Heart right ventricle (tissue), 16 donors: Measurements from ENCODE around the gene ANKRD13D. TPM values are rescaled to one million over a fixed set of nuclear protein-coding genes. Genes with fewer than 3 reads are reported as not detected.
A peak's percentile ranks its signal among the peaks of the same experiment; 100 is the strongest.

ENCODE experiments used
- ATAC-seq, 8 donors: fragments of 200-7000 bp; cut with Tn5 transposase; one replicate each; pipeline ENCODE4 v1.9.1; 2020; ENCODE audit warnings: mild to moderate bottlenecking in 8 of 8, moderate library complexity in 8 of 8, moderate number of reproducible peaks in 1 of 8
- DNase-seq, 2 donors: peaks; one replicate each; pipeline ENCODE4 v3.0.0-alpha.2; 2020
- H3K27ac ChIP-seq, 10 donors: fragments of 200-600 bp; sonication (generic) in 2 of 10; one replicate each; pipeline versions ENCODE4 v1.5.0 to v1.8.0; 2020 to 2022; ENCODE audit warnings: mild to moderate bottlenecking in 3 of 10
- H3K27me3 ChIP-seq, 7 donors: fragments of 200-600 bp; one replicate each; pipeline ENCODE4 v1.8.0; 2021 to 2022; ENCODE audit warnings: mild to moderate bottlenecking in 2 of 7
- H3K36me3 ChIP-seq, 9 donors: fragments of 200-600 bp; sonication (generic) in 1 of 9; one replicate each; pipeline versions ENCODE4 v1.5.0 to v1.8.0; 2020 to 2022; ENCODE audit warnings: mild to moderate bottlenecking in 2 of 9
- H3K4me1 ChIP-seq, 9 donors: fragments of 200-600 bp; sonication (generic) in 1 of 9; one replicate each; pipeline versions ENCODE4 v1.5.0 to v1.8.0; 2020 to 2022; ENCODE audit warnings: mild to moderate bottlenecking in 4 of 9
- H3K4me3 ChIP-seq, 10 donors: fragments of 200-600 bp; sonication (generic) in 2 of 10; one replicate each; pipeline versions ENCODE4 v1.5.0 to v1.8.0; 2020 to 2022; ENCODE audit warnings: mild to moderate bottlenecking in 7 of 10, moderate library complexity in 2 of 10
- H3K9me3 ChIP-seq, 11 donors: fragments of 200-600 bp in 10 of 11; sonication (generic) in 2 of 11; one replicate each; pipeline versions ENCODE4 v1.5.0 to v1.8.0; 2013 to 2022; ENCODE audit warnings: mild to moderate bottlenecking in 2 of 11, control low read depth in 1 of 11, moderate library complexity in 1 of 11
- CTCF ChIP-seq, 9 donors: fragments of 200-600 bp; sonication (generic) in 2 of 9; IDR thresholded peaks; one replicate each; pipeline versions ENCODE4 v1.5.0 to v1.8.0; 2021 to 2022; ENCODE audit warnings: antibody characterized with exemption in 9 of 9, mild to moderate bottlenecking in 5 of 9, moderate library complexity in 1 of 9
- WGBS, 2 donors: extraction: QIAGEN DNeasy Blood & Tissue Kit; methylation state at CpG; one replicate each; pipeline ENCODE4 v1.1.7; 2013; ENCODE audit warnings: inconsistent platforms in 1 of 2; 5-methylcytosine and 5-hydroxymethylcytosine counted together
- intact Hi-C, 10 donors: fragments of 100-400 bp; cut with DNase I; formaldehyde crosslinking; loops; one replicate each; pipeline versions ENCODE4 v1.11.1 to v1.14.2; 2022
- polyA plus RNA-seq, 2 donors: library from polyadenylated mRNA; stranded (reverse); fragments of 200-250 nt; gene quantifications; one replicate each; pipeline ENCODE4 v1.2.3, GENCODE V29; 2013
- total RNA-seq, 10 donors: library from RNA; stranded (reverse); fragmentation: NEBNext Ultra II Directional in 3 of 10; extraction: Animal tissue kit (Norgen Biotek cat#: 25700) in 3 of 10; gene quantifications; one replicate each; pipeline versions ENCODE4 v1.2.1 to v1.2.4, GENCODE V29; 2021 to 2023
- donor health status: Arrhythmogenic right ventricular cardiomyopathy.
- donor health status: ischemic (EF 13 %, LVEDD 7.1; RV severe dilation, severe dysfunction).
- donor health status: healthy with polysubstance abuse.
- donor health status: DM: no; HTN: yes; CAD: no.
- donor health status: DM: no; HTN: no; CAD: no.
- donor health status: ischemic (EF 25% LVEDD 6.9; RV normal size, moderate dysfunction).
- donor health status: ischemic (EF 25% LVEDD 5.7; RV mildly dilated, moderate dysfunction).
- donor health status: healthy.
- donor health status: DM: yes; HTN: yes; CAD: no.
- donor health status: Ischemic cardiomyopathy.
- donor health status: ischemic (EF 35%, LVEDD 5.7; RV mildly dilated, moderate dysfunction).
- donor health status: nonischemic (EF 11% LVEDD 7.7; RV severe dilation, severe dysfunction).
- donor health status: DM: yes; HTN: yes; CAD: no.
- donor health status: PGD.
- donor health status: ischemic (EF 29% LVEDD 5.4; RV normal size, mild dysfunction).
- donor health status: nonischemic (EF 23%, LVEDD 6.1; RV moderate dilation, normal function).

The ANKRD13D gene
- total and polyA plus RNA-seq, 12 donors, result 7.9 to 39.4 (median 13.3) TPM

GRCh38 chr11:67277231-67277961, 11.7 kb upstream of the ANKRD13D start:
- H3K4me1 ChIP-seq, result peaks cover 47 to 100% (median 73%) of the 10 kb centered on the region in 9 donors
- peak overlapping the region; percentile 65 to 98 (median 90) for H3K27ac ChIP-seq
- TF ChIP-seq CTCF (IDR thresholded peaks at IDR 0.05), result no peak
- intact Hi-C loops, result no loop called here
- DNase-seq (peak; percentile 90 to 91), ATAC-seq (peak; percentile 79 to 91 (median 88))
- no peaks in the 10 kb centered on the region for H3K9me3 ChIP-seq
- WGBS, 2 donors, result 19 to 21% methylated on average over 24 of the region's 24 CpGs
- H3K27me3 ChIP-seq, result no peaks in the 10 kb centered on the region
- peak overlapping the region in 9 of 10 donors; percentile 16 to 52 (median 42) for H3K4me3 ChIP-seq
- H3K36me3 ChIP-seq, result peaks cover 10 to 70% (median 31%) of the 10 kb centered on the region in 9 donors

- Histone ChIP-seq H3K27me3 (no peaks in the 10 kb centered on the region), H3K27ac (peak overlapping the region; percentile 65 to 98 (median 90)), H3K9me3 (no peaks in the 10 kb centered on the region), H3K4me3 (peak overlapping the region in 7 of 10 donors; percentile 32 to 52 (median 45)), H3K4me1 (peaks cover 40 to 100% (median 64%) of the 10 kb centered on the region in 9 donors), H3K36me3 (peaks cover 10 to 71% (median 40%) of the 10 kb centered on the region in 9 donors)
- DNase-seq (peak in 1 of 2 donors; percentile 17), ATAC-seq (no peak)
- no peak for TF ChIP-seq CTCF (IDR thresholded peaks at IDR 0.05)
- intact Hi-C loops, result no loop called here
- WGBS, 2 donors, result 90 to 93% methylated on average over 14 of the region's 14 CpGs
These were observed 10.8 kb upstream of the ANKRD13D start for GRCh38 chr11:67278135-67278938.

- Histone ChIP-seq H3K9me3 (no peaks in the 10 kb centered on the region), H3K4me3 (no peak overlapping the region), H3K27me3 (no peaks in the 10 kb centered on the region), H3K27ac (peak overlapping the region in 8 of 10 donors; percentile 86 to 98 (median 92)), H3K4me1 (peaks cover 34 to 98% (median 56%) of the 10 kb centered on the region in 9 donors), H3K36me3 (peaks cover 12 to 78% (median 47%) of the 10 kb centered on the region in 9 donors)
- DNase-seq (no peak), ATAC-seq (no peak)
- intact Hi-C loops, result no loop called here
- 90 to 94% methylated on average over 14 of the region's 14 CpGs for WGBS, 2 donors
- no peak for TF ChIP-seq CTCF (IDR thresholded peaks at IDR 0.05)
These were observed 10.0 kb upstream of the ANKRD13D start for GRCh38 chr11:67278939-67279588.
